ENCODE measurements around the gene ZNF618. TPM values are rescaled to one million over a fixed set of nuclear protein-coding genes. Genes with fewer than 3 reads are reported as not detected.

ZNF618 gene
- total and polyA plus RNA-seq, 8 donors: 5.1 to 14.0 (median 8.1) TPM

DNA sequence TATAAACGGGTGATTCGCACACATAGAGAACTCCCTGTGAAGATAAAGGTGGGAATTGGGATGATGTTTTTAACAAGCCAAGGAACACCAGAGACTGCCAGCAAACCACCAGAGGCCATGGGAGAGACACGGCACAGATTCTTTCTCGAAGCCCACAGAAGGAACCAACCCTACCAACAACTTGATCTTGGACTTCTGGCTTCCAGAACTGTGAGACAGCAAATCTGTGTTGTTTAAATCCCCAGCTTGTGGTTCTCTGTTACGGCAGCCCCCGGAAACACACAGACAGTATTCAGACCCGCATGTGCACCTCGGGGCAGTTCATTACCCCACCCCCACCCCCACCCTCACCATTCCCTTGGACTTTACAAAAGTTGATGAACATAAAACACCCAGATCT is 189.2 kb downstream of the ZNF618 start:
- no peak overlapping the region for H3K4me3 ChIP-seq
- 92 to 95% methylated on average over 8 of the region's 8 CpGs for WGBS, 2 donors
- DNase-seq: no peak
- no peaks in the 10 kb centered on the region for H3K36me3 ChIP-seq
- intact Hi-C loops (cut with DNase I): no loop called here
- no peaks in the 10 kb centered on the region for H3K4me1 ChIP-seq
- no peaks in the 10 kb centered on the region for H3K27me3 ChIP-seq
- no peak for ATAC-seq
- H3K9me3 ChIP-seq: no peaks in the 10 kb centered on the region
- no peak for FAIRE-seq
- TF ChIP-seq CTCF (IDR thresholded peaks at IDR 0.05): no peak
- H3K27ac ChIP-seq: no peak overlapping the region

GRCh38 chr9:114069476-114070187 is 193.5 kb downstream of the ZNF618 start:
- Histone ChIP-seq H3K4me3 (no peak overlapping the region), H3K36me3 (no peaks in the 10 kb centered on the region), H3K4me1 (peaks cover 5 to 9% (median 6%) of the 10 kb centered on the region in 3 donors), H3K27me3 (no peaks in the 10 kb centered on the region), H3K9me3 (no peaks in the 10 kb centered on the region), H3K27ac (no peak overlapping the region)
- DNase-seq (no peak), ATAC-seq (no peak), FAIRE-seq (no peak)
- TF ChIP-seq CTCF (IDR thresholded peaks at IDR 0.05): no peak
- intact Hi-C loops (cut with DNase I): no loop called here
- 90 to 91% methylated on average over 9 of the region's 9 CpGs for WGBS, 2 donors

- intact Hi-C loops (cut with DNase I): no loop called here
- no peak for TF ChIP-seq CTCF (IDR thresholded peaks at IDR 0.05)
- no peak for ATAC-seq
- no peaks in the 10 kb centered on the region for H3K9me3 ChIP-seq
- no peak for DNase-seq
- H3K4me3 ChIP-seq: no peak overlapping the region
- H3K36me3 ChIP-seq: no peaks in the 10 kb centered on the region
- 92 to 95% methylated on average over 17 of the region's 17 CpGs for WGBS, 2 donors
- peaks cover 5 to 9% (median 6%) of the 10 kb centered on the region in 3 donors for H3K4me1 ChIP-seq
- FAIRE-seq: no peak
- H3K27ac ChIP-seq: no peak overlapping the region
- no peaks in the 10 kb centered on the region for H3K27me3 ChIP-seq
Observed at GRCh38 chr9:114070188-114071103, 194.3 kb downstream of the ZNF618 start.

GRCh38 chr9:114071197-114071795 is 195.2 kb downstream of the ZNF618 start:
- TF ChIP-seq CTCF (IDR thresholded peaks at IDR 0.05): no peak
- DNase-seq: no peak
- WGBS, 2 donors: 91 to 92% methylated on average over 7 of the region's 7 CpGs
- Histone ChIP-seq H3K27ac (no peak overlapping the region), H3K9me3 (no peaks in the 10 kb centered on the region), H3K36me3 (no peaks in the 10 kb centered on the region), H3K27me3 (no peaks in the 10 kb centered on the region), H3K4me3 (no peak overlapping the region), H3K4me1 (peaks cover 5 to 9% (median 6%) of the 10 kb centered on the region in 3 donors)
- intact Hi-C loops (cut with DNase I): no loop called here
- no peak for FAIRE-seq
- ATAC-seq: no peak
